Suppressor macrophage treated with lipopolysaccharide for 1 hour (primary cell): ENCODE measurements around the gene SMARCAL1.
"Not testable (repeated sequence)": the region's sequence is repeated elsewhere in the genome, so short reads cannot be mapped to it uniquely, and the experiment has no call there.

ENCODE experiments used
- DNase-seq, 3 donors: peaks; one replicate each; pipeline ENCODE4 v3.0.0-alpha.2; 2020 to 2022

Gene SMARCAL1

DNA sequence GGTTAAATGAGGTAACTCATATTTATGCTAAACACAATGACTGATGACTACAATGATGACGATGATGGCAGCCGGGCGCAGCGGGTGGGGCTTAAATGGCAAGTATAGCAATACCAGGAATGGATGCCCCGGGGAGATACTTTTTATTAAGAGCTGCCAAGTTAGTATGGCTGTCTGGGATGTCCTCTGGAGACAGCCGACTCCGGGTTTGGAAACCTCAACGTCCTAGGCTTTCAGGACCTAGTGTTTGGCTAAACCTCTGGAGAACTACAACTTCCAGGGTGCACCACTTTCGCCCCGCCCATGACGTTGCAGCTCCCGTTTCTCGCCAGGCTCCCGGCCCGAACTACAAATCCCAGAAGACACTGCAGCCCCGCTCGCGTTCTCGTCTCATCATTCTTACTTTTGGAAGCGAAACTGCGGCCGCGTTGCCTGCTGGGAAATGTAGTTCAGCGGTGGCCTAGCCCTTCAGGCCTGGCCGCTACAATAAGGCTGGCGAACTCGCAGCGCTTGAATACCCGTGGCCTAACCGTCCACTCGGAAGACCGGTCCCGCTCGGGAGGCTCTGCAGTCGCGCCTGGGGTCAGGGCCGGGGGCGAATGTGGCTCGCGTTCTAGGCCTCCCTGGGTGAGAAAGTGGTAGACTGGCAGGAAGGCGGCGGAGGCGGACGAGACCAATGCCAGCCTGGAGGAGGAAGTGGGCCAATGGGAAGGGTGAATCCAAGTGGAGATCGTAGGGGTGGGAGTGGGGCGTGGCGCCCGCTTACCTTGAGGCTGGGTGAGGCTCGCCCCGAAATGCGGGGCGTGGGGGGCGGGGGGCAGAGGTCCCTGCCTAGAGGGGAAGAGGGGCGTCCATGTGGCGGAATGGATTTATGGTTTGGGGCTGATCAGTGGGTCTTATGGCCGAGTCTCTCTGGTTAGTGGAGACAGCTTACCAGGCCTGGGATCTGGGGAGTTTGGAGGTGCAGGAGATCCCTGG lies at the start of gene SMARCAL1:
TSS of gene SMARCAL1 (plus strand) at position 463 of the 978 bp plus-strand sequence. CDS start 2,221 bp downstream, outside the sequence.
- DNase-seq, result peak; percentile 98 to 100 (median 99)

DNA sequence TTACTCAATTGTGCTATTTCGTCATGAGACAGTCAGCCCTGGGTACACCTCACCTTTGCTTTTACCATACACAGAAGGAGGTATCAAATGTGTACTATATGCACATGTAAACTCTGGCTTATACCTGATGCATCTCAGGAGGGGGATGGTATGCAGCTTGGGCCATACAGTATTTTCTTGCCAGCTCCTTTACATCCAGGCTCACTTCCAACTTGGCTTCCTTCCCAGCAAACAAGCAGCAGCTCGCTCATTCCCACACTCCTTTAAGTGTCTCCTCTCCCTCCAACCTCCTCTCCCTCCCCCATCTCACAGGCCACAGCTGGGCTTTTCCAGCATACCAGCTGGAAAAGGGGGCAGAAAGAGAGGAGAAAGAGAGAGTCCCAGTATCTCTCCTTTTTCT lies 49.6 kb upstream of the SMARCAL1 start:
- no peak for DNase-seq

DNA sequence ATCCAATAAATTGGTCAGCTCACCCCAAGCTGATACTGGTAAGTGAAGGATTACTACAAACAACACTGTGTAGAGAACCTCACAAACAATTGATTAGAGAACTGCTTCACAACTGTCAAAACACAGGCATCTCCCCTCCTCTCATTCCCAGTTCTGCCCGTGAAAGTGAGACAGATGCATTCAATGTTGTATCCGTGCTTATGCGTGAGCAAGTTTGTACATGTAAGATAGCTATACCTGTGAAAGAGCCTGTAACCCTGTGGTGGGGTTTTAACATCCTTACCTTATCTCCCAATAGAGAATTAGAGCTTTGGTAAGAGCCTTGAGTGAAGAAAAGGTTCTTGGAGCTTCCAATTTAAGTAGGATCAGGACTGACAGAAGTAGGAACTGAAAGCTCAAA lies 49.1 kb upstream of the SMARCAL1 start:
- no peak for DNase-seq

DNA sequence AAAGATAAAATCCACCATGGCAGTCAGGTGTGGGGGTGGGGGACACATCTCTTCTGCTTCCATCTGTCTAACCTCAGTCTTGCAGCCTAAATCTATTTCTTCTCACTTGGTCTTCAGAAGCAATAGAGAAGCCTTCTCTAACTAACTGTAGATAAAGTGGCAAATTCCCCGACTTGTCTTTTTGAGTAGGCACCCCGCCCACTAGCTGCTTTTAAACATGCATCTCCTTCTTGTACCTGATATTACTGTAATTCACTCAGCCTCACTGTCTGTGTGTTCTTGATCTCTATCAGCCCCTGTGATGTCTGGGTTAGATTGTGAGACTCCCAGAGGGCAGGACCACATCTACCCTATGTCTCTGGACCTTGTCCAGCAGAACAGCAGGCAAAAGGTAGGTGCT lies 46.8 kb upstream of the SMARCAL1 start:
- no peak for DNase-seq

DNA sequence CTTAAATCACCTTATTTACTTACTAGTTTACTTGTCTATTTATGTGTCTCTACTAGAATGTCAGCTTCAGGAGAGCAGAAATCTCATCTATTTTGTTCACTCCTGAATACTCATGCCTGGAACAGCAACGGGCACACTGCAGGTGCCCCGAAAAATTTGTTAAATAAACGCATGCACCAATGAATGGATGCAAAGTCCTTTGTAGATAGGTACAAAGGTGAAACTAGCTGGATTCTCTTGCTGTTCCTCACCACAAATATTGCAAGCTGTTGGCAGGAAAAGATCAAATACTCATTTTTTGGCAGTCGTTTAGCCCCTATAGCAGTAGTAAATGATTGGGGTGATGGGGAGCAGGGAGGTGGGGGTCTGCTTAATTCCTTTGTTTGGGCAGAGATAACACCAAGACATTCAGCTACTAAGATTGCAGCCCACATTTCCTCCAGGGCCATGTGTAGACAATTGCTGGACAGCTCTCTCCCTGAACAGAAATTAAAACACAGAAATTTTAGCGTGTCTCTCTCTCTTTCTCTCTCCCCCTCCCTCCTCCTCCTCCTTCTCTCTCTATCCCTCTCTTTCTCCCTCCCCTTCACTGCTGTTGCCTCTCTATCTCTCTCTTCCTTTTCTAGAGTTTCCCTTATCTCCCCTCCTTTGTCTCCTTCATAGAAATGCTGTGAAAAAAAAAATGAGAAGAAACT lies 45.4 kb upstream of the SMARCAL1 start:
- no peak for DNase-seq

DNA sequence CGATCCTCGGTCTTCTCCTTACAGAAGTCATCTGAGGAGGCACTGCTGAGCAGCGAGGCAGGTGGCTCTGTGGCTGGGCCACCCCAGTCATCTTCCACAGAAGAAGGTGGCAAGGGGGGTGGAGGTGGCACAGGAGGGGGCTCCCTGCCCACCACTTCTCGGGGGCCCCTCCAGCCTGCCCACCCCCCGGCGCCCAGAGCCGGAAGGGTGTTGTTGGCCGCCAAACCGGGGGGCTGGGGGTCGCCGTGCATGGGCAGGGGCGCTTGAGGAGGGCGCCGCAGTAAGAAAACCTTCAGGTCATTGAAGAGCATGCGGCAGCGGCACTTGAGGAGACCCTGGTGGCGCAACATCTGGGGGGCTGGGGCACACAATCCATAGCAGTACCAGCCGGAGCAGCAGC lies 42.5 kb upstream of the SMARCAL1 start:
- no peak for DNase-seq

DNA sequence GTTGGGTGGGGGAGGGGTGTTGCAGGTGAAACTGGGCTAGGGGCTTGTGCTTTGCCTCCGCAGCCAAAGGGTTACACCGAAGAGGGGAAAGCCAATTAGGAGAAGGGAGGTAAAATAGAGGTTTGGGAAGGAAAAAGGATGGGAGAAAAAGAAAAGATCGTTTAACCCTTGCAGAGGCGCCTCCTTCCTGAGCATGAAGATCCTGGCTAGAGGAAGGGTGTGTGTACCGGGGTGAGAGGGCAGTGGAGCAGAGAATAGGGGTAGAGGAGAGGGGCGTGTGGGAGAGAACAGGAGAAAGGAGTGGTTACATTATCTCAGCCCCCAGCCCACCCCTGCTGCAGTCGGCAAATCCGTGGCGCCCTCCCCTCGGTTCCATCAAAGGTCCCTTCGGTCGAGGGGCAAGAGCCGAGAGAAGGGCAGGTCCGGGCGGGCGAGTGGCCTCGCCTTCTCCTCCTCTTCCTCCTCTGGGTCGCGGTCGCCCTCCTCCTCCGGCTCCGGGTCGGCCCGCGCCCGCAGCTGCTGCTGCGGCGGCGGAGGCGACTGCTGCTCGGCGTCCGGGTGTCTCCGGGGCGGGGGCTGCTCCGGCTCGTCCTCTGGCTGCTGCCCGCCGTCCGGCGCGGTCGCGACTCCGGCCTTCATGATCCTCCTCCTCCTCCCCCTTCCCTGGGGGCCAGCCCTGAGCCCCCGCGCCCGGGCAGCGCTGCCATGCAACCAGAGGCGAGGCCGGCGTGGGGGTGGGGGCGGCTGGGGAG lies 41.1 kb upstream of the SMARCAL1 start:
- DNase-seq, result no peak

DNA sequence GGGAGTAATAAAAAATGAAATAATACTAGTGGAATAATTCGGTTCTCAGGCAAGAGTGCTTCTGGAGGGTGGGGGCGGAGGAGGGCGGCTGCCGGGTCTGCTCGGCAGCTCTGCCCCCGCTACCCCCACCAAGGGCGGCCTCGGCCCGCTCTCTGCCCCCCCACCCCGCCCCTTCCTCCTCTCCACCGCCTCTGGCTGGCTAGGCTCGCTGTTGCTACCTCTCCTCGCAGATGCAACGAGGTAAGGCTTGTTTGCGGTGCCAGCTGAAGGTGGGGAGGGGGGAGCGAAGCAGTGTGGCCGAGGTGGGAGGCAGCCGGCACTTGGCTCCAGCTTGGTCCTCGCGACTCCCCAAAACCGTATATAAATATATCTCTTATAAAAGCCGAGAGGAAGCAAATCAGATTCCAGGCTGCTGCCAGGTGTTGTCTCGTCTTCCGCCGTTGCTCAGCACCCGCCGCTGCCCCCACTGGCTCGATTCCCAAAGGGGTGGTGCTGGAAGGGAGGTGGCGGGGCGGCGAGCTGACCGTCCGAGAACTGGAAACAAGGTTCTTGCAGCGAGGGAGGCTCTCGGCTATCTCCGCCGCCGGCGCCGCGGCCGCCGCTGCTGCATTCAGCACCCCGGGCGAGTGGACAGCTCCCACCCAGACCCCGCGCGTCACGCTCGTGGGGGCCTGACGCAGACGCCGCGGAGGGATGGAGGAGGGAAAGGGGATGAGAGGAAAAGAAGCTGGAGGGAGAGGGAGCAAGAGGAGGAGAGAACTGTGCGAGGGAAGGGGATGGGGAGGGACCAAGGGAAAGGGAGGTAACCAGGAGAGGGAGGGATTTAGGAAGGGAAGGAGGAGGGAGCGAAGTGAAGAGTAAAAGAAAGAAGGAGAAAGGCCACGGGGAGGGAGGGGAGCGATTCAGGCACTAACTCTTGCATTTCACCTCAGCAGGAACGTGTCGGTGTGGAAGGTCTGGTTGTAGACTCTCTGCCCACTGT lies 40.3 kb upstream of the SMARCAL1 start, which contains the start of gene MARCHF4:
TSS of gene MARCHF4 (minus strand) at position 763 of the 982 bp plus-strand sequence. CDS start 2,223 bp downstream, outside the sequence.
- DNase-seq, result peak; percentile 50 to 82 (median 61)

DNA sequence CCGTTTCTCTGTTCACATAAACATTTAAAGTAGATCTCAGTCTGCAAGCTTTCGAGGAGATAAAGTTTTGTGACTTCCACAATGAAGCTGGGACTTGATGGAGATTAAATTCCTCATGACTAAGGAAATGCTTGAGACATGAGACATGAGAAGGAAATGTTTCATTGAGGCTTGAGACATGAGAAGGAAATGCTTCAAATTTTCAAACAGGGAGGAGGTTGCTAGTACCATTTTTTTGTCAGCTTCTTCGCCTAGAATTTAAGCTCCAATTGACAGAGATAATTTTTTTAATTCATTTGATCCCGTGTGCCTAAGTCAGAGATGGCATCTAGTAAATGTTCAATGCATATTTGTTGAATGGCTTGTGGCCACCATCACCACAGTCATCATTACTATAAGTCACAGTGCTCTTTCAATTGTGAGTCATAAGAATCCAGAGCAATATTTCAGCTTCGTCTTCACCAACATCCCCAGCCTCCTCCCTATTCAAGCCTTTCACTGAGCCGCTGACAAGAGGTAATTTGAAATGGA lies 39.5 kb upstream of the SMARCAL1 start:
- DNase-seq, result peak in 1 of 3 donors; percentile 12

DNA sequence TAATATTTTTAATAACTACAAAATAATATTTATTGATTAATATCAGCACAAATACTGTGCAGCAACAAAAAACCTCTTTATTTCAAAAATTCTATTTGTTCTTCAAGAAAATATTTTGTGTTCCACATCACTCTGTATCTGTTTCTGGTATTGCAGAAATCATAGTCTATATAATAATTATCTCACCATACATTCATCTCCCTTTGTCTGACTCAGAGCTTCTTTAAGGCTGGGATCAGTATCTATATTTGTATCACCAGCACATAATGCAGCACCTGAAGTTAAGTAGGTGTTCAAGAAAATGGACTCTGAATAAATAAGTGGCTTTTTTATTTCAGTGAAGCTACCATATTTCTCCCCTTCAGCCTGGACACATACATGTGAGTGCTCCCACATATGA lies 38.4 kb upstream of the SMARCAL1 start:
- DNase-seq, result no peak

DNA sequence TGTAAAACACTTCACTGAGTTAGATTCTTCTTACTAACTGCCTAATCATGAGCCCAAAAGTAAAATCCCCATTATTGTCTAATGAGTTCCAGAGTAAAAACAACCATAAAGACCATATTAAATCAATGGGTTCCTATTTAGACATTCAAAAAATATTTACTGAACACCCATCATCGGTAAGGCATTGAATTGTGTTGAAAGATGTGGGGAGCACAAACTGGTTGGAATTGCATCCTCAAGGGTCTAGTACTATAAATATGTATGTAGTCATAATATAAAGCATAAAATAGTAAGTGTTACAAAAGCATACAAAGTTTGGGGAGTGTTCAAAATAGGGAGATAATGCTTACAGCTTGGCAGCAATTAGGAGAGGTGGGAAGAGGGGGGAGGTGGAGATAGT lies 37.0 kb upstream of the SMARCAL1 start:
- no peak for DNase-seq

DNA sequence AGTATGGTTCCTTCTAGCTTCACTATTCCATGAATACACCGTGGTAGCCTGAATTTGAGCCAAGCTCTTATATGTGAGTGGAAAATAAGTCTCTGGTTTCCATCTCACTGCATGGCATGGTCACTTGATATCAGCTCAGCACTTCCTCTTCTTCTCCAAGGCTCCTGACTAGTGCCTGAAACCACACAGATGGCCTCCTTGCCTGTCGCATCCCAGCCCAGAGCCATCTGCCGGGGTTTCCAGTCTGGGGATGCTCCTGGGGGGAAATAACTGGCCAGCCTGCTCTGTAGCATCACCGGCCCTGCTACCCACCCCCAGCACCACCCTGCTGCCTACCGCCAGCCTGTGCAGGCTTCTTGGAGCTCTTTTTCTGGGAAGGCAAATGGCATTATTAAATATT lies 32.3 kb upstream of the SMARCAL1 start:
- no peak for DNase-seq

DNA sequence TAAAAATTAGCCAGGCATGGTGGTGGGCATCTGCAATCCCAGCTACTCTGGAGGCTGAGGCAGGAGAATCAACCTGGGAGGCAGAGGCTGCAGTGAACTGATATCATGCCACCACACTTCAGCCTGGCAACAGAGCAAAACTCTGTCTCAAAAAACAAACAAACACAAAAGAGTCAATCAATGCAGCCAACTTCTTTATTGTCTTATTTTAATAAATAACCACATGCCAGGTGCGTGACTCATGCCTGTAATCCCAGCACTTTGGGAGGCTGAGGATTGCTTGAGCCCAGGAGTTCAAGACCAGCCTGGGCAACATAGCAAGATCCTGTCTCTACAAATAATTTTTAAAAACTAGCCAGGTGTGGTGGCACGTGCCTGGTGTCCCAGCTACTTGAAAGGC lies 27.9 kb upstream of the SMARCAL1 start:
- not testable (repeated sequence) for DNase-seq

DNA sequence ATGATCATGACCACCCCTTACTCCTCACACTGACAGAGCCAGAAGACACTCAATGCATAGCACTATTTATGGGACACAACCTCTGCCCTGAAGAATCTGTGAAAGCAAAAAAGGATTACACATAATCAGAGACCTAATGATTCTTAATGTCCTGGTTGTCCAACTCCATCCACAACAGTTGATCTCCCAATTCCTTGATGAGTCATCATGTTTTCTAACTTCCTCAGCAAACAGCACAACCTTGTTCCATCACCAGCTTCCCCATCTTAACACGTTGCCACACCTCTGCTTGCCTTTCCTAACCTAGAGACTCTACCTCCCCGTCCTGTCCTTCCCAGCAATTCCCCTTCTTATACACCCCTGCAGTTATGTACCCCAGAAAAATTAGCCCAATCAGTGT lies 26.8 kb upstream of the SMARCAL1 start:
- DNase-seq, result peak in 1 of 3 donors; percentile 17

DNA sequence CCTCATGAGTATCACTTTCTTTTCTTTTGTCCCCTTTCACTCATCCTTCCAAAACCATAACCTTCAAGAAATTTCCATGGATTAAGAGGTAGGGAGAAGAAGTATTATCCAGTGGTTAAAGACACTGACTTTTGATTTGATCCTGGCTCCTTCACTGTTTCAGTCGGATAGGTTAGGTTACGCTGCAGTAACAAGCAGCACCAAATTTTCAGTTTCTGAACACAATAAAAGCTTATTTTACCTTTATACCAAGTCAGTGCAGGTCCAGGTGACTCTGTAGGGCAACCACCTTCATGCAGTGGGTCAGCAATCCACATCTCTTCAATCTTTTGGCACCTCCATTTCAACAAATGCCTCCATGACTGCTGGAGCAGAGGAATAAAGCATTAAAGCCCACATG lies 25.0 kb upstream of the SMARCAL1 start:
- no peak for DNase-seq

DNA sequence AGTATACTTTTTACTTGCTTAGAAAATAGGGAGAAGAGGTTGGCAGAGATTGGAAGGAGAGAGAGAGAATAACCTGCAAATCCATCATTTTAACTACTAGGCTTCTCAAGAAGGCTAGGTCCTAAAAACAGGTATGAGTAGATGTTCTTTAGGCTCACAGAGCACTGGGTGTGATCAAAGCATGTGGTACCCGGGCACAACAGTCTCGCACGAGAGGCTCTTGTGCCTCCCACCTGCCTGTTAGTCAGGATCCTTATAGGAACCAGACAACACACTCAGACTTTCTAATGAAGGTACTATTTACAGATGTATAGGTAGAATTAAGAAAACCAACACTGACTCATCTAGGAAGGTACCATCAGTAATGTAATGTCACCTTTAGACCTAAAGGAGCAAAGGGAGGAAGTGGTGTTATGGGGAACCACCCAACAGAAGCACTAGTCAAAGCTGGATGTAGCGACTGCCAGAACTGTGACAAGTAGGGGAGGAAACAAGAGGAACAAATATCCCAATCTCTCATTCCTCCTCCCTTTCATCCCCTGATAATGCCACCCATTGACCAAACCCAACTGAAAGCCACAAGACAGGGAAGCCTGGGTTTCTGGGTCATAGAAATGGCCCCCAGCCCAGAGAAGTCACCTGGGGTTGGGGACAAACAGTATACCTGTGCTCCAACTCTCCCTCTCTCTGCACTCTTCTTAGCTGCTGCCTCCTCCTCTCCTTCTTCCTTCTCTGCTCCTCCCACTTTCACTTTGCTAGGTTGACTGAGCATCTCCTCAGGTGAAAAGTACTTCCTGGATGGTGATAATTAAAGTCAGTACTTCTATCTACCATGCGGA lies 24.0 kb upstream of the SMARCAL1 start:
- DNase-seq, result peak in 1 of 3 donors; percentile 20

DNA sequence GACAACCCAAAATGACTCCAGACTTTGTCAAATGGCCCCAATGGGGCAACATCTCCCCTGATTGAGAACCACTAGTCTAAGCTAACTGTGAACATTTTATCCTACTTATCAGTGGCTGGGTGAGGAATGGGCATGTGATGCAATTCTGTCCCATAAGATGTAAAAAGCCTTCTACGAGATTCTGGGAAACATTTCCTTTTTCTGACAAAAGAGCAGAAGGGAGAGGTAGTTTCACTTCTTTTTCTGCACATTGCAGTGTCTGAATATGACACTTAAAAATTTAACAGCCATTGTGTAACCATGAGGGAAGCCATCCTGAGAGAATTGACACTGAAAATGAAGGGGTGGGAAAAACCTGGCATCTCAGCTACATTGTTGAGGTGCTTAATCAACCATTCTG lies 22.7 kb upstream of the SMARCAL1 start:
- peak; percentile 69 to 93 (median 84) for DNase-seq

DNA sequence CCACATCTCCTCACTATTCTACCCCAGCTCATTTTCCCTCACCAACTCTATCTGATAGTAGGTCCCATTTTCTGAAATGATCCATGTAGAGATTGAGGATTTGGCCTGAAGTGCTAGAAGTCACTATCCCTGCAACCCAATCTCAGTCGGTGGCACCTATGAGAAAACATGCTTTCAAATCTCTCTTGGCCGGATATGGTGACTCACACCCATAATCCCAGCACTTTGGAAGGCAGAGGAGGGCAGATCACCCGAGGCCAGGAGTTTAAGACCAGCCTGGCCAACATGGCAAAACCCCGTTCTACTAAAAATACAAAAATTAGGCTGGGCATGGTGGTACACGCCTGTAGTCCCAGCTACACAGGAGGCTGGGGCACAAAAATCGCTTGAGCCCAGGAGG lies 20.9 kb upstream of the SMARCAL1 start:
- no peak for DNase-seq

DNA sequence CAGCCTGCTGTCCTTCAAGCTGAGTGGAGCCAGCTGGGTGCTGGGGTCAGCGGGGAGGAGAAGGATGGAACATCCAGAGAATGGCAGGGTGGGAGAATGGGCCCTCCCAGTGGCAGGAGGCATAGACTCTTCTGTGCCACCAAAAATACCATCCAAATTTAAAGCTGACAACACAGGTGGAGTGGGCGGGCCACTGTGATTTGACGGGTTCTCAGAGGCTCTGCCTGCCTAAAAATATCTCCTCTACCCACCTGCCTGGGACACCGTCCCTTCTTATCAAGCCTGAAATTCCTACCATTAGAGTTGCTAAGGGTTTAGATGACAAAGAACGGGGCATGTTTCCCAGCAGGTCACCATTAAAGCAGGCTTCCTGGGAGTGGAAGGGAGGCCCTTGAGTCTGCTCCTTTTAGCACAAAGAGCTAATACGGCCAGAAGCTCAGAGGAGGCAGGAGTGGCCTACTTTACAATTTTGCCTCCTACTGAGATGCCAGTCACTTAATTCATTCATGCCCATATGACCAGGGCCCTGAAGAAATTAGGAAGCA lies 20.2 kb upstream of the SMARCAL1 start:
- DNase-seq, result no peak
